ENCODE results near the gene DTHD1.

The DTHD1 gene

DNA sequence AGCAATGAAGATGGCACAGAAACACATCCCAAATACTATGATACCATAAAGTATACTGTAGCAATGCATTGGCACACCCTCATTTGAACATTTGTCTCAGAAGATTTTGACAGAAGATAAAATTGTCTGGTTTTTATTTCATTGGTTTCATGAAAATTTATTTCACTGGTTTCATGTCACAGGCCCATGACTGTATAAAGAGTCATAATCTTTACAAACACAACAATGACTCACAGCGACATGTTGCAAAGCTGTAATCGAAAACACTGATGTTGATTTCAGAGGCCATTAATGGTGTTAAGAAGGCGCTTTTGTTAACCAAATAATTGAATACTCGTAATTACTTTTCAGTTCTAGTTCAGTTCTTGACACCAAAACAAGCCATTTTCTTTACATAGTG is 8.1 kb upstream of the DTHD1 start:
- no peak for DNase-seq

DNA sequence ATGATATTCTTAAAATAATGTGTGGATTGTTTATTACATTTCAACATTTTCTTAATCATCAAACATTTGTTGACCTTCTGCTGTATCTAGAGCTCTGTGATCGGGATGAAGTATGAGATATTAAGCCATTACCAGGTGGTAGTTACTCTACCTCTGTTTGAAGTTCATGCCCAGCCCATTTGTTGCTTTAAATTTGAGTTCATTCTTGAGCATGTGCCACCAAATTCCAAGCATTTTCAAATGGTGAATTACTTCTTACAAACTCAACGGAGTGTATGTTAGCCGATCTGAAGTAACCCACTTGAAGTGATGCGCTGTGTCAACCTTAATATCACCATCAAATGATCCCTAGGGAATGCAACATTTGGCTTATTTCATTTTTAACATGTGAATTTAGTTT is 7.3 kb upstream of the DTHD1 start:
- DNase-seq: no peak

DNA sequence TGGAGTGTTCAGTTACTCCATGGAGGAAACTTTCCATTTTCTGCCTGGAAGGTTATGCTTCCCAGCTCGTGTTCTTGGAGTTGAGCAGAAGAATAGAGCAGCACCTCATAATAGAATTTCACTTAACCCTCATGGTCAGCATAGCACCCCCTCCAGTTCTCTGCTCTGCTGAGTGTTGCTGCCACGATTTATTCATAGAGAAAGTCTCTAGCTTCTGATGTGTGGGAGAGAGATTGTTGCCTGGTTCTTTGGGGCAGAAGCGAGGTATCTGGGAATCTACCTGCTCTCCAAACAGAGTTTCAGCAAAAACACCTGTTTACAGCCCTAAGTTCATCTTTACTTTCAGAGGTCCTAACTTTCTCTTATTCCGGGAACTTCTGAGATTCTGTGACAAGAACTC is 3.9 kb upstream of the DTHD1 start:
- DNase-seq: no peak

DNA sequence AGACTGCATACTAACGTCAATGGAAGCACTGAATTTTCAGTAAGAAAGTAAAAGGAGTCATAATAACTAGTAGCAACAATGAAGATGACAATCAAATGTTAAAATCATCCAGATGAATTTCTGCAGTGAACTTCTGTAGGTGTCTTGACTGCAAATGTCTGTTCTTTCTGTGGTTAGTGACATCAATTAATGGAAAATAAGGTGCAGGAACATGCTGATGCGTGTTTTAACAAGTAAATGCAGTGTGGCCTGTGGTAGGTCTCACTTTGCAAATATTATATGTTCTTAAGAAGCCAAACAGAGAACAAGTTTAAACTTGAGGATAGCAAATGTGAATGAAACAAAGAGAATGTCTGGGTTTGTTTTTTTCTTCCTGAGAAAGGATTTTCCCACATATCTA is 2.6 kb upstream of the DTHD1 start:
- DNase-seq: no peak

DNA sequence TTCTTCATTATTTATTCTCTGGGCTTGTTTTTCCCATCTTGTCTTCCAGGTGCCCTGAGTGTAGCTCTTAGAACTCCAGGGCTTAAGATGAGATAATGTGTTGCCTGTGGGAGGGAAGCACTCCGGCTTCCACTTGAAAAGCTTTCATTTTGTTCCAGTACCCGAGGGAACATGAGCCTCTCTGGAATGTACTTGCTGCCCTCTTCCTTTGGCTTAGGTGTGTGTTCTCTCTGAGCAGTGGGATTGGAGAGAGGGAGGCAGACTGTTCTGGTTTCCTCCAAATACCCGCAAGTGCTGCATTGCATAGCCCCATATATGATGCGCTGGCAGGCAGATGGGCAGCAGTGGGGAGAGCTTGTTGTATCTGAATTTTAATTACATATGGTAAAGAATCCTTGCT is 861 bp upstream of the DTHD1 start:
- DNase-seq: no peak

DNA sequence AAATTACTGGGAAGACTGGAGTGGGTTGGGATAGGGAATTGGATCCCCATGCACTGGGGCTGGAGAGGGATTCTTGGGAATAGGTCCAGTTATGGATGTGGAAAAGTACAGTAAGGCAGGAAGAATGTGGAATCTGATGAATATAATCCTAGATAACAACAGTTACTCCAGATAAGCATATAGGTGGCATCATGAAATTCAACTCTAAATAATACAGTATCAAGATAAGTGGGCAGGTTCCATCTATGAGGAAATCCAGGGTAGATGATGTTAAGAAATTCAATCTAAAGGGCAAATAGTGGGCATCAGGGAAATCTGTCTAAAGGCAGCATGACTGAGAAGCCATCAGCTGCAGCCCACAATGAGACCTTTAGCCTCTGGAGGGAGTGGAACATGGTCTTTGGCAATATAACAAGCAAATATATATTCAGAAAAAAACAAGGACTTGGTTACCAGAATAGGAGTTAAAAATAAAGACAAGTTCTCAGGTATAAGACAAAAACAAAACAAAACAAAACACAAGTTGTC is 1.2 kb downstream of the DTHD1 start:
- DNase-seq: no peak

DNA sequence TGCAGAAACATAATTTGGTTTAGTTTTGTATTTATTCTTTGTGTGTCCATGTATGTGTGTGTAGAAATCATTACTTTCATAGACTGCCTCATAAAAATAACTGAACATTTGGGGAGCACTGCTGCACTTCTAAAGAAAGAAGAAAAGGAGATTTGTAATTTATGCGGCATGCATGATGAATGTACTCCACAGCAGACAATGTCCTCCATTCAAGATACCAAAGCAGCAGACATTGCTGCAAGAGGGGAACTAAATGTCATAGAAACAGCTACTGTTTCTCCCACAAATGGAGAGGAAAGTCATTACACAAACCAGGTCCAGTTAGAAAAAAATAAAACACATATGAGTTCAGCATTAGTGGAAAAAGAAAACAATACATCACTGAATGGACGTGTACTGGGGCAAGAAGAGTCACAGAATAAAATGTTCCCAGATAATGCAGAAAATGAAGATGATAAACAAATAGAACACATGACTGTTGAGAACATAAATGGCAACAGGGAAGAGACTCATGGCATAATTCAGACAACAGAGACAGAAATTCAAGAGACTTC is 2.6 kb downstream of the DTHD1 start:
- no peak for DNase-seq

DNA sequence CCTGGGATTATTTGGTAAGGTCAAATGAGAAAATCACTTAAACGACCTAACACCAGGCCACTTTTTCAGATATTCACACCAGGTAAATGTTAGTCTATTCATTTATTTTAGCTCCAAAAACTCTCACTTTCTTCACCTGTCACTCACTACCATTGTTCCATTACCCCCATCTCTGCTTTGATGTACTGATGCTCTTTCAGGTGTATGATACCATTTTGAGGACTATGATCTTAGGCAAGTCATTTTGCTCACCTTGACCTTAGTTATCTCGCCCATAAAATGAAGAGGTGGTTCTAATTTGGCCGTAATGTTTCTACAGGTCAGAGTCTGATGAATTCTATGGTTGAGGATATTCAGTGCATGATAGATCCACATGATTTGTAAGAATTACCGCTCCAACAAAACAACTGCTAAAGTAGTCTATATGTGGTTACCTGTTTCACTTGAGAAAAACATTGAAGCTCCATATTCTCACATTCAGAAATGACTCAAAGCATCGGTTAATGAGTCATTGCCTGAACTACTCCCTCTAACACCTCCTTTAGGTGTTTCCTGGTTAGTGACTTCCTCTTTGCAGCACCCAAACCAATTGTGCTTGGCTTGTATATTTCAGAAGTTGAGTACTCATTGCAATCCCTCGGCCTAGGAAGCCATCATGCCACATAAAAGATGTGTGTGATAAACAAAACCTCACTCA is 4.5 kb downstream of the DTHD1 start:
- no peak for DNase-seq

DNA sequence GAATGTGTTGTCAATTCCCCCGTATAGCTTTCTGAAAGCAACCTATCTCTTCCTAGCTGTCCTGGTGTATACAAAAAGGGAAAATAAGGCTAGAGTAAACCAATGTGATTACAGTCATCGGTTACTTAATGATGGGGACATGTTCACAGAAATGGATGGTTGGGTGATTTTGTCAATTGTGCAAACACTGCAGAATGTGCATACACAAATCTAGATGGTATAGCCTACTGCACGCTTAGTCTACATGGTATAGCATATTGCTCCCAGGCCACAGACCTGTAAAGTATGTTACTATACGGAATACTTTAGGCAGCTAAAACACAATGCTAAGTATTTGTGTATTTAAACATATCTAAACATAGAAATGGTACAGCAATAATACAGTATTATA is 5.1 kb downstream of the DTHD1 start:
- DNase-seq: no peak

DNA sequence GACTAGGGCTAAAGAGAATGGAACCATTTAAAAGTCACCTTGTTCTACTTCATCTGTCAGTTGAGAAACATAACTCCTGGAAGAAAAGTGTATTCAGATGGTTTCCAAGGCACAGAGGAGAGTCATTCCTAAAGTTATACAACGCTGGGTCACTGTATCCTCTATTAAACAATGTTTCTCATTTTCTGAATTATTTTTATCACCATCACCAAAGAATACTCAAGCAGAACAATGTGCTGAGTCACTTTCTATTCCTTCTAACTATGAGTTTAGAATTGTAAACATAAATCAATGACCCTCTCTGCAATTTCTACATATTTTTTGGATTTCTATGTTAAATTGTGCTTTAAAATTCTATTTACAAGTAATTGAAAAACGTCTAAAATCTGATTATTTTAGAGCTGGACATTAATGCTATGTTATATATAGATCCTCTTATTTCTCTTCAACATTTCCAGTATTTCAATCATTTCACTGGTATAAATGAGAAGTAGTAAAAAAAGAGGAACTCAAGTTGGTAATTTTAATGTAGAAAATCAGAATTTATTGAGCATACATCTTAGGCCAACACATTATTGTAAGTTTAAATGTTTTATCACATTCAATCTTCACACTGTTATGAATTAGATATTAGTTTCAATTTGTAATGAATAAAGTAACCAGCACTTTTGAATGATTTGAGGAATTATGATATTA is 7.5 kb downstream of the DTHD1 start:
- DNase-seq: no peak

DNA sequence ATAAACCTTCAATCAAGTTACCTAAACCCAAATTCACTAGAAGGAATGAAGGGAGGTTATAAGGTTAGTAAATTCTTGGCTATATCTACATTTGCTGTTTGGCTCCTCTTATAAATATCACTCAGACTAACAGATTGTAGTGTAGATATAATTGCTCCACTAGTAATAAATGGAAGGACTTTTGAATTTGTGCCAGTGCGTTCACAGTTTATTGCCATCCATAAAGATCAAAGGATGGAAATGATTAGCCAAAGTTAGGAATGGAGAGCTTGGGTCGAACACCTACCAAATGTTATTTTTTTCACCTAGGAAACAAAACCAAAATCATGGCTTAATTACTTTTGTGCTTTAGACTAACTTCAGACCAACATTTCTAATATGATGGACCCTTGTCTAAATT is 9.2 kb downstream of the DTHD1 start:
- no peak for DNase-seq

DNA sequence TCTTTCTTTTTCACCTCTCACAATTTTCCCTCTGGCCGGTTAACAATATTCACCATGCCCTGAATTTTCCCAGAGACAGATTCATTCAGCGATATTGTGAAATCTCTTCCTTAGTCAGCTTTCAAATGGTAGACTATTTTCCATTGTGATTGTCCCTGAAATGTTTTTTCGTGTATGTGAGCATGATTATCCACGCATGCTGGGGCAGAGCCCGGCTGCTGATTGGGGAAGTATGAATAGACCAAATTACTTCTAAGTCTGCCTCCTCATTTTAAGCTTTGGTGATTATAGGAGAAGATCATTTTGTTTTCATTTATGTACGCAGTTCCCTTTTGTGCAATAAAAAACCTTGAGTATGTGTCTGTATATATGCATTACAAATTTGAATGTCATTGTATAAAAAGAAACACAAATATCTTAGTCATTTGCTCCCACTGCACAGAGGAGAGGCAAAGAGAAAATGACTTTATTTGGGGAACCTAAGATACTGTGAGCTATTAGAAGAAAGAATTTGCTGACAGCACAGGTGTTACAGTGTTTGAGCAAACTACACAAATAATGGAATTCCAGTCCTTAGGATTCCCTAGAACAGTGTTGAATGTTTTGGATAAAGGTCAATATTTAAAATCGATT is 11.3 kb downstream of the DTHD1 start:
- no peak for DNase-seq

DNA sequence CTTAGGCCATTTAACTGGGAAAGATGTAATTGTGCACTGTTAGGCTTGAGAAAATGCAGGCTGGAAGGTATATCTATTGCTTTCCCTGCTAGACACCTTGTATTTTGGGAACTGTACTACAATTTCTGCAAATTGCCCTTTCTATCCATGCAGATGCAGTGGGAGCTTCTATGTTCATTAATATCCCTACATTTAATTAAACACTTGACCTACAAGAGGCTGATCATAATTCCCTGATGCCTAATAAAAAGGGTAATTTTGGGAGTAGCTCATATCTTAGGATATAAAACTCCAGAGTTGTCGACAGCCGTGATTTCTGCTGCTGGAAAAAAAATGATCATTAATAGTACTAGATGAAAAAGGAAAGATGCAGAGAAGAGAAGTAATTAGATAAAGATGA is 19.7 kb downstream of the DTHD1 start:
- DNase-seq: no peak

DNA sequence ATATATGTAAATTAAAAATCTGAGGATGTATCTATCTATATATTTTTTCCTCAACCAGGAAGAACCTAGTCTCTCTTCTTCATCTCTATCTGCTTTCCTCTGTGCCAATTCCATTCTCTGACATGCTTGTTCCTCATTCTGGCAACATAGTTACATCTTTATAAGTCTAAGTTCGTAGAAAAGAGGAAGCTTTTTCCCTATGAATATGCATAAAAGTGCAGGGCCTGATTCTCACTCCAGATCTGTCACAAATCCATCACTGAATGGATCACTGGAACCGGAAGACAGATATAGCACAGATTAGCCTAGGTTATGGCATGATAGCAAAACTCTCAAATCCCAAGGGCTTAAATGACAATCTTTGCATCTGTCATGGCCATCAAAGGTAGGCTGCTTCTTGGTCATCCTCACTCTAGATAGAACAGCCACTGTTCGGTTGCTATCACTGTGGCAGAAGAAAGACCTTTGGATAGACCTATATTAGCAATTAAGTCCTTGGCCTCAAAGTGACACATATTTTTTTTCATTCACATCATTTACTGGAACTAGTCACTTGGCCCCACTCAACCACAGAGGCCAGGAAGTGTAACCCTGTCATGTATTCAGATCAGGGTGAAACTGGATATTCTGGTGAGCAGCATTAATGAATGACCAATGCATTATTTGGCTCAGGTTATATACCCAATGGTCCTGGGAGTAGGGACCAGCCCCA is 22.2 kb downstream of the DTHD1 start:
- DNase-seq: no peak

DNA sequence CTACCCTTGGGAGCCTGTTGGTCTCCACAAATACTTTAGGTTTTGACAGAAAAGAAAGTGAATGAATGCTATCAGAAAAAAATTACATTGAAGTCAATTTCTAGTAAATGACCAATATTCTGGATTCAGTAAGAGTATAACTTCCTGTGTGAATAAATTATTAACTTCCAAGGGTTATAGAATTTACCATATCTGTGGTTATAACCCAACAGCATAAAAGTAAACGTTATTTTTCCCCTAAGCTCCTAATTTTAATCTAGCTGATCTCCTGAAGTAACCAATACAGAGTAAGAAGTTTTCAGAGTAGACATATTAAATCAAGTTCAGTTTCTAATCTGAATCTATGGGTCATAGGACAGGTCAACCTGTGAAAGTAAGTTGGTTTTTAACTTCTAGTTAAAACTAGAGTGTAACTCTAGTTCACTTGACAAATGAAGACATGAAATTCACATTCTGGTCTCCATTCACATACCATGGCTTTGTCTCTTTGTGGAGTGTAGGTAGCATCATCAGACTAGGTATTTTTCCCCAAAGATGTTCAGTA is 22.8 kb downstream of the DTHD1 start:
- no peak for DNase-seq

DNA sequence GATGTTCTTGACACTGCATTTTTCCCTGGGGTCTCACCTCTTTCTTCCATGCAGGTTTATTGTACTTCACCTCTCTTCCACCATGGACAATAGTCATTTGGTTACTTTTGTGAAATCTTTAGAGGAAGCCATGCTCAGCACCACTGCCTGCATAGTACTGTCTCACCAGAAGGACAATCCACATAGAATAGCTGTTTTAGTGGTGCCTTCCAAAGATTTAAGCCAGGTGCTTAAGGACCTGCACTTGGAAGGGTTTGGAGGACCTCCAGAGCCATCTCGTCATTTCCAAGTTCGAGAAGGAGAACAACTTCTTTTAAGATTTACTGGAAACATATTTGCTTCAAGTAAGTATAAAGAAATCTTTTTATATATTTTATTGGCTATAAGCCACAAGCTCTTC is 26.7 kb downstream of the DTHD1 start:
- DNase-seq: no peak

DNA sequence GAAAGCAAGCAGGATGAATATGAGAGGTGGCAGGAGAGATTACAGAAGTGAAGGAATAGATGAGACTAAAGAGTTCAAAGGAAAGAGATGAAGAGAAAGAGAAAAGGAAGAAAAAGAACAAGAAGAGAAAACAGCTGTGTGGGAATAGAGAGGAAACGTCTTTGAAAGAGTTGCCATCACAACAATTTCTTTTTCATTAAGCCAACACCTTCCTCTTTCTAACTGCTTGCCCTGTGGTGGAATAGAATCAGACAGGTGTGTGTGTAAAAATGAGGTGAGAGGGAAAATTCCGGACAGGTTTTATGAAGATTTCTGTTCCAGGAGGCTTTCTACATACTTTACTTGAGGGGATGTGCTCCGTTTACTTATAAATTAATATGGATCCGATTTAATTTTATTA is 28.8 kb downstream of the DTHD1 start:
- no peak for DNase-seq

DNA sequence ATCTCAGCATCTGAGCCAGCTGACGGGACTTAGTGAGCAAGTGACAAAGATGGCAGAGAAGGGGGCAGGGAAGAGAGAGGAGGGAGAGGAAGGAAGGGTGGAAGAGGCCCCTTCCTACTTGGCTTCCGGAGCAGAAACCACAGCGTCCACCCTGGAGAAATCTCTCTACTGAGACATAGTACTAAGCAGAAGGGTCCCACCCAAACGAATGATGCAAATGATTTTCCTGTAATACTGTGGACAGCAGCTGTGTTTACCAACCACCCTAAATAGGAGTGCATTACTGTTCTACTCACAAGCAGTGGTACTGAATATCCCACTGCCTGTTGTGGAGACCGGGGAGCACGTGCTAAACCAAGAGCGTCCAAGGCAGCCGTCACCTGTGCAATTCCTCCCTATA is 29.4 kb downstream of the DTHD1 start:
- DNase-seq: no peak

DNA sequence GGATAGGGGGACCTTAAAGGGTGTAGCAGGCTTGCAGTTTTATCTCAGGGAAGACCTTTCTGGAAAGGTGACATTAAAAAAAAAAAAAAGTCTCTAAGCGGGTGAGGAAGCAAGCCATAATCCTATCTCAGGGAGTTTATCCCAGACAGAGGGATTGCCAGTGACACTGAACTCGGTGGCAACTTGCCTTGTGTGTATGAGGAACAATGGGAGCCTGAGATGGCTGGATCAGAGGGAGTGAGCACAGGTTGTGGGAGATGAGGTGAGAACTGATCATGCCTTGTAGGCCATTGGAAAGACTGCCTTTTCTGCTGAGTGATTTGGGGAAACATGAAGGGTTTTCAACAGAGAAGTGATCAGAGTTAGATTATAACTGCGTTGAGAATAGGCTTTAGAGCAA is 31.1 kb downstream of the DTHD1 start:
- no peak for DNase-seq

DNA sequence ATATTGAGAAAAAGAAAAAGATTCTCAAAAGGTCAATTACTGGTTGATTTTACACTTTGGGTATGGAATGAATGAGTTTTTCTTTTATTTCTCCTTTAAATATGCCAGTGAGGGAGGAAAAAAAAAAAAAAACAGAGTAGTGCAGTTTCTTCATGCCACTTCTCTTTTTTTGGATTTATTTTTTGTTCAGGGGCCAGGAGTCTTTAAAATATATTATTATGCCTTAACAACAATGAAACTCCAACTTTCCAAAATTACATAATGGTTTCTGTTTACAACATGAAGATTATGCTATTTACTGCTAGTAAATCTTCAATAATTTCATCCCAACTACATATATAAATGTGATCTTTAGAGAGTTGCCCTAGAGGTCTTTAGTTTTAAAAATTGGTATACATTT is 31.9 kb downstream of the DTHD1 start:
- DNase-seq: no peak

DNA sequence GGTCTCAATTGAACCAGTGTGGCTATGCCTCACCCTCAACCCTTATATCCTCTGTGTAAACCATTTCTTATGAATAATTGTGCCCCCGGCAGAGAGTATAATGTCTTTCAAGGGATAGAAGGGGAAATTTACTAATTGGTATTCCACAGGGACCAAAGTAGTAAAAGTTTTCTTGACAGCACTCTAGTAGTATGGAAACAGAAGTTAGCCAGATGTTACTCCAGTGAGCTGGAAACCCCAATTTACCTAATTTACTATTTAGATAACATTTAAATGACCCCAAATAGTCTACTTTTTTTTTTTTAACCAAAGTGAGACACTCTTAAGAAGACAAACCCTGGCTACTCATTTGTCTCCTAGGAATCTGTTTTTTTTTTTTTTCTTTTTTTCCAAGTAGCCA is 32.3 kb downstream of the DTHD1 start:
- no peak for DNase-seq

DNA sequence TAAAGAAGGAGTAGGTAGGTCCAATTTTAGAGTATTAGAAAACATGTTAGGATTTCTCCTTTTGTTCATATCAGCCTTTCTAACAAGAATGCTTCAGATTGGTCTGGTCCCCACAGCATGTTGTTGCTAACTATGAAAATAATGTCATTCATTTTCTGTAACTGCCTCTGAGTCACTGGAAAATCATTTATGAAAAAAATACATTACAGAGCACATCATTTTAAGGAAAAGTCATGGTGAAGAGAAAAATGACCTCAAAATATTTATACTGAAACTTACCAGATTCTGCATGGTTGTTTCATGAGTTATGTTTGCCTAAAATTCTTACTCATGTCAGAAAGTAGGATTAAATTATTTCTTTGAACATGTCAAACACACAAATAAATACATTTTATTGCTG is 35.2 kb downstream of the DTHD1 start:
- DNase-seq: no peak

DNA sequence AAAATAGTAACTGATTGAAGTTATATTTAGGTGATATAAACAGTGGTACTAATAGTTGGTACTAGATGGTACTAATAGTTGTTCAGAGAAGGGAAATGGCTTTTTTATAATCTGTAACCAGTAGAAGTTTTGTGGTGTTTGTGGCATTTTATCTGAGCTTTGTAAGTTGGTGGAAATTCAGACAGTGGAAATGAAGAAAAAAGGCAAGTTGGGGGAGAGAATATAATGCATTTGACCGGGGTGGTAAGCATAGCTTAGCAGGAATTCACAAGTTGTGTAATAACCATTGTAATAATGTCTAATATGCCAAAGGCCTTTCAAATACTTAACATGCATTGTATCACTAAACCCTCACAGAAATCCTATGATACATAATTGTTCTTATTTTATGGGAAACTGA is 36.3 kb downstream of the DTHD1 start:
- DNase-seq: no peak
